ENCODE results near the gene NAP1L5.

Gene NAP1L5

DNA sequence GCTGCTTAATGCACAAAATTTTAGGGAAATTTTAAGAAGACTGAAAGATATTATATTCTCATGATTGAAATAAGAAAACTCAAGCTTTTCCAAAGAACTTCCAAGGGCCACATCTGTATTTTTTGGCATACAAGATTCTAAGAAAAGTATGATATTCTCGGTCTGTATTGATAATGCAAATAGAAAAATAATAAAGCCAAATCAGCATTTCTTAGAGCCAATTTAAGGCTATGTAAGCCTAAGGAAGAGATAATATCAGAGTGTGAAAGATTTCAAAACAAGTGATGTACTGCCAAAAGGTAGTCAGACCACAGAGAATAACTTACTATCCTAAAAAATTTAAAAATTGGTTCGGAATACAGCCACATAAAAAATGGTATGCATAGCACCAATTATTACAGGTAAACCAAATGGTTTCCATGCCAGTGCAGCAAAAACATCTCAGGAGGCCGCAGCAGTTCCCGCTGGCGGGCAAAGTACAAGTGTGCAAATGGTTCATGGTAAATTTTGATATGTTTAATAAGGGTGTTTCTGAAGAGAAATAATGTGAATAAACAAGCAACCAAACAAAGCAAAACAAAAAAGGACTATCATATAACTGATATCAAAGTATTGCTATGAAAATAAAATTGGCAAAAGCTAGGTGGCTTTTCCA lies 35.2 kb upstream of the NAP1L5 start:
- TF ChIP-seq, protein P1, sequence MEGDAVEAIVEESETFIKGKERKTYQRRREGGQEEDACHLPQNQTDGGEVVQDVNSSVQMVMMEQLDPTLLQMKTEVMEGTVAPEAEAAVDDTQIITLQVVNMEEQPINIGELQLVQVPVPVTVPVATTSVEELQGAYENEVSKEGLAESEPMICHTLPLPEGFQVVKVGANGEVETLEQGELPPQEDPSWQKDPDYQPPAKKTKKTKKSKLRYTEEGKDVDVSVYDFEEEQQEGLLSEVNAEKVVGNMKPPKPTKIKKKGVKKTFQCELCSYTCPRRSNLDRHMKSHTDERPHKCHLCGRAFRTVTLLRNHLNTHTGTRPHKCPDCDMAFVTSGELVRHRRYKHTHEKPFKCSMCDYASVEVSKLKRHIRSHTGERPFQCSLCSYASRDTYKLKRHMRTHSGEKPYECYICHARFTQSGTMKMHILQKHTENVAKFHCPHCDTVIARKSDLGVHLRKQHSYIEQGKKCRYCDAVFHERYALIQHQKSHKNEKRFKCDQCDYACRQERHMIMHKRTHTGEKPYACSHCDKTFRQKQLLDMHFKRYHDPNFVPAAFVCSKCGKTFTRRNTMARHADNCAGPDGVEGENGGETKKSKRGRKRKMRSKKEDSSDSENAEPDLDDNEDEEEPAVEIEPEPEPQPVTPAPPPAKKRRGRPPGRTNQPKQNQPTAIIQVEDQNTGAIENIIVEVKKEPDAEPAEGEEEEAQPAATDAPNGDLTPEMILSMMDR (conservative IDR thresholded peaks at IDR 0.05; ENCODE audit: low read depth, low read length), result no peak
- H3K4me3 ChIP-seq (ENCODE audit: low read length), result no peak overlapping the region
- no peak for DNase-seq (ENCODE audit: low read depth)

DNA sequence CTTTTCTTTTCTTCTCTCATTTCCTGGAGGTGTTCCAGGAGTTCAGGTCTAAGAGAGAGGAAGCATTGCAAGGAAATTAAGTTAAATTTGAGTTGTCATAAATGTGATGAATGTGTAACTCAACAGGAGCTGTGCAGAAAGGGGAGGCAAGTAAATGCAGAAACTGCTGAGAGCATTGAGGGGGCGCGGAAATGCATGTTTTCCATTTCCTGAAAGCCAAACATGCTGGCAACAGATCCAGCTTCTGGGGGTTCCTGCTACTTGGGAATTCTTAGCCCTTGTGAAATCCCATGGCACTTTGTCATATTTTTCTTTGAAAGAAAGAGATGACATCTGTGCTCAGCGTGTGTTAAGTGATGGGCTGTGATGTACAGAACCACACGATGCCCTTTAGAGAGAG lies 33.8 kb upstream of the NAP1L5 start:
- DNase-seq (ENCODE audit: low read depth), result no peak

DNA sequence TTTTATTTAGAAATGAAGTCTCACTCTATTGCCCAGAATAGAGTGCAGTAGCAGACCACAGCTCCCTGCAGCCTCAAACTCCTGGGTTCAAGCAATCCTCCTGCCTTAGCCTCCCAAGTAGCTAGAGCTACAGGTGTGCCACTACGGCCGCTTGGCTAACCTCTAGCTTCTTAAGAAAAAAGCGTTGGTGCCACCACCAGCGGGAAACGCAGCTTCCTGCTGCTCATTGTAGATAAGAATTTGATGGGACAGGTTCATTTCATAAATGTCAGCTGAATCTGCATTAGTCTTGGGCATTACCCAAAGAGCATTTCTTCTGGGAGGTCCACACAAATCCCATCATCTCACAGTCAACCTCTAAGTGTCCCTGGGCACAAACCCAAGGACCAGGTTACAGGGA lies 33.2 kb upstream of the NAP1L5 start:
- TF ChIP-seq, protein P1 (conservative IDR thresholded peaks at IDR 0.05; ENCODE audit: low read depth, low read length), result no peak
- no peak overlapping the region for H3K4me3 ChIP-seq (ENCODE audit: low read length)
- DNase-seq (ENCODE audit: low read depth), result no peak

More for the DNA sequence above, 33.8 kb upstream of the NAP1L5 start:
- H3K4me3 ChIP-seq (ENCODE audit: low read length), result no peak overlapping the region
- TF ChIP-seq, protein P1 (conservative IDR thresholded peaks at IDR 0.05; ENCODE audit: low read depth, low read length), result no peak

DNA sequence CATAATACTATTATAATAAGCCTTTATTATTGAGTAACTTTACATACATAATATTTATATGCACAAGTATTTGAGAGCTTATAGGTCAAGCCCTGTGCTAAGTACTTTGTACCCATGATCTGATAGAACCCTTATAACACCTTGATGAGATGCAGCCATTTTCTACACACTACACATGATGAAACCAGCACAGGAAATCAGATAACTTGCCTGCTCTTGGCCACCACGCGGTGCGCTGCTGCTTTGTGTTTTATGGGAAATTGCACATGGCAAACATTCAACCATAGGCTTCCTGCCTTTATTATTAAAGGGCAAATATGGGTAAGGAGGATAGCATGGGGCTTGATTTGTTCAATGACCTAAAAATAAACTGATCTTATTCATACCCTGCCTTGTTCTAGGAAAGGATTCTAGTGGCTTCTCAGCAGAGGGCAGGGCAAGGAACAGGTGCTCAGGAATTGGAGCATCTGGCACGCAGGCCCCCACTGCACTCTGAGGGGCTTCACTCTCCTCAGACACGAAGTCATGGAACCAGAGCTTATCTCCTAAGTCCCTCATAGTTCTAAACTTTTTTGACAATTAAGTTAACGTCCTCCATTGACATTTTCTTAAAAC lies 31.6 kb upstream of the NAP1L5 start:
- TF ChIP-seq, protein P1 (conservative IDR thresholded peaks at IDR 0.05; ENCODE audit: low read depth, low read length), result no peak
- DNase-seq (ENCODE audit: low read depth), result no peak

DNA sequence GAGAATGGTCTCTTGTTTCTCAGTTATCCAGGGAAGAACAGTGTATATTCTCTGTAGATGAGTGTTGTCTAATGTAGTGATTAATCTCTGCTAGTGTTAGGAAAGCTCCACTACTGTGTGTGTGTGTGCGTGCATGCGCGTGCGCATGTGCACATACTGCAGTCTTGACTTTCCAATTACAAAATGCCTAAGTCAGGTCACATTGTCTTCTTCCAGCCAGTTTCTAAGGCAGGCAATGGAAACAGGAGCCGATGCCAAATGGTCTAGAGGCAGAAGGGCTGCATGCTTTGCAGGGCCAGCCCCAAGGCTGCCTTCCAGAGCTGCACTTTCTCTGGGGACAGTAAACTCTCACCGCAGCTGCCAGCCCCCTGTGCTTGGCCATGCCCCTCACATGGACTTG lies 30.5 kb upstream of the NAP1L5 start:
- H3K4me3 ChIP-seq (ENCODE audit: low read length), result no peak overlapping the region
- TF ChIP-seq, protein P1 (conservative IDR thresholded peaks at IDR 0.05; ENCODE audit: low read depth, low read length), result no peak
- DNase-seq (ENCODE audit: low read depth), result no peak

More for the DNA sequence above, 31.6 kb upstream of the NAP1L5 start:
- no peak overlapping the region for H3K4me3 ChIP-seq (ENCODE audit: low read length)

- TF ChIP-seq, protein P1 (conservative IDR thresholded peaks at IDR 0.05; ENCODE audit: low read depth, low read length), result no peak
- H3K4me3 ChIP-seq (ENCODE audit: low read length), result no peak overlapping the region
- DNase-seq (ENCODE audit: low read depth), result no peak
Measured at GRCh38 chr4:88725986-88726385, 28.4 kb upstream of the NAP1L5 start.

GRCh38 chr4:88725143-88725542 lies 27.5 kb upstream of the NAP1L5 start:
- TF ChIP-seq, protein P1 (conservative IDR thresholded peaks at IDR 0.05; ENCODE audit: low read depth, low read length), result no peak
- DNase-seq (ENCODE audit: low read depth), result no peak

More at GRCh38 chr4:88725143-88725542, 27.5 kb upstream of the NAP1L5 start:
- no peak overlapping the region for H3K4me3 ChIP-seq (ENCODE audit: low read length)

All from retinal pigment epithelial cell (primary cell).